Ishikawa (cell line): Measurements from ENCODE around the gene TXNL4B.

Experiments
- CEBPB ChIP-seq: IDR thresholded peaks from 2 replicates; pipeline ENCODE4 v1.6.1; 2012
- CREB1 ChIP-seq: IDR thresholded peaks from 2 replicates; pipeline ENCODE4 v1.6.1; 2012; ENCODE audit warnings: low read depth
- EGR1 ChIP-seq: IDR thresholded peaks from 2 replicates; pipeline ENCODE4 v1.6.1; 2012
- EP300 ChIP-seq: IDR thresholded peaks from 2 replicates; pipeline ENCODE4 v1.6.1; 2012; ENCODE audit warnings: borderline replicate concordance
- FOXM1 ChIP-seq: IDR thresholded peaks from 2 replicates; pipeline ENCODE4 v1.6.1; 2012; ENCODE audit warnings: low read depth, borderline replicate concordance
- MAX ChIP-seq: IDR thresholded peaks from 2 replicates; pipeline ENCODE4 v1.6.1; 2012
- NFIC ChIP-seq: IDR thresholded peaks from 2 replicates; pipeline ENCODE4 v1.6.1; 2012
- RAD21 ChIP-seq: IDR thresholded peaks from 2 replicates; pipeline ENCODE4 v1.6.1; 2012; ENCODE audit warnings: low read depth
- REST ChIP-seq: IDR thresholded peaks from 2 replicates; pipeline ENCODE4 v1.6.1; 2012; ENCODE audit warnings: low read depth, mild to moderate bottlenecking
- TAF1 ChIP-seq: IDR thresholded peaks from 2 replicates; pipeline ENCODE4 v1.6.1; 2012; ENCODE audit warnings: low read depth, mild to moderate bottlenecking
- TCF12 ChIP-seq: IDR thresholded peaks from 2 replicates; pipeline ENCODE4 v1.6.1; 2012; ENCODE audit warnings: low read depth
- TEAD4 ChIP-seq: IDR thresholded peaks from 2 replicates; pipeline ENCODE4 v1.6.1; 2012
- USF1 ChIP-seq: IDR thresholded peaks from 2 replicates; pipeline ENCODE4 v1.6.1; 2012
- YY1 ChIP-seq: IDR thresholded peaks from 2 replicates; pipeline ENCODE4 v1.6.1; 2012; ENCODE audit warnings: low read depth
- ZBTB7A ChIP-seq: IDR thresholded peaks from 2 replicates; pipeline ENCODE4 v1.6.1; 2012; ENCODE audit warnings: low read depth

Gene TXNL4B

GRCh38 chr16:72108353-72109102 lies 15.1 kb upstream of the TXNL4B start:
- TF ChIP-seq TAF1, result no peak

- TF ChIP-seq REST (no peak), ZBTB7A (no peak), CEBPB (no peak), EGR1 (no peak)
Measured at GRCh38 chr16:72107371-72107770, 14.0 kb upstream of the TXNL4B start.

- TF ChIP-seq TEAD4 (no peak), CREB1 (no peak), FOXM1 (no peak), NFIC (no peak), USF1 (no peak), ZBTB7A (no peak)
Measured at GRCh38 chr16:72105978-72106377, 12.6 kb upstream of the TXNL4B start.

- TF ChIP-seq RAD21 (no peak), TAF1 (no peak), CREB1 (no peak), USF1 (no peak), TEAD4 (no peak), REST (no peak)
Measured at GRCh38 chr16:72104905-72105304, 11.5 kb upstream of the TXNL4B start.

- TF ChIP-seq TEAD4 (no peak), ZBTB7A (no peak), CREB1 (no peak), TCF12 (no peak), EGR1 (no peak), USF1 (no peak), MAX (no peak), REST (no peak), RAD21 (no peak), FOXM1 (no peak), NFIC (no peak), YY1 (no peak), CEBPB (no peak), TAF1 (no peak), EP300 (no peak)
Measured at GRCh38 chr16:72101195-72101594, 7.8 kb upstream of the TXNL4B start.
